Measurements from ENCODE around the gene ACSF2.
"Not testable (repeated sequence)": the region's sequence is repeated elsewhere in the genome, so short reads cannot be mapped to it uniquely, and the experiment has no call there.

Gene ACSF2

DNA sequence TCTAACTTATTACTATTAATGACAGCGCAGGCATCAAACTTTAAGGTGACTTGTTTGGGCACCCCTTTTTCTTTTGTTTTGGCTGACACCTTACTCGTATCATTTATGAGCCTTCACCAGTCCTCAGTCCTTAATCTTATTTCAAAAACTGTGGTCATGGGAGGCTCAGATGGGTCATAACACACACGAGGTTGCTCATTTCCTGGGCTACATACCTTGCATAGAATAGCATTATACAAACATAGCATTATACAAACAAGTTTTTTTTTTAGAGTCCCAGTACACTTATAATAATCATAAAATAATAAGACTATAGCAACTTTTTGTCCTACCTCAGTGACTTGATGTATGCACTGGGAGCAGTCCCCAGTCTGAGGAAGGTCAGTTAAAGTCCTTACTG lies 11.2 kb upstream of the ACSF2 start:
- H3K4me3 ChIP-seq (ENCODE audit: low read length): no peak overlapping the region
- no peak for DNase-seq (ENCODE audit: low read depth)
- peaks cover under 1% of the 10 kb centered on the region for H3K4me1 ChIP-seq (ENCODE audit: control insufficient read depth, insufficient read depth, low read length)
- no peaks in the 10 kb centered on the region for H3K27me3 ChIP-seq (replicated peaks; ENCODE audit: control insufficient read depth, insufficient read depth, low read length)
- no peaks in the 10 kb centered on the region for H3K36me3 ChIP-seq (ENCODE audit: control insufficient read depth, insufficient read depth, low read length, severe bottlenecking)
- H3K9me3 ChIP-seq (ENCODE audit: control insufficient read depth, low read length): no peaks in the 10 kb centered on the region
- no peak overlapping the region for H3K9ac ChIP-seq (ENCODE audit: low read length)

GRCh38 chr17:50419577-50419976 lies 6.4 kb upstream of the ACSF2 start:
- H3K4me3 ChIP-seq (ENCODE audit: low read length); H3K9ac ChIP-seq (ENCODE audit: low read length); DNase-seq (ENCODE audit: low read depth); H3K9me3 ChIP-seq (ENCODE audit: control insufficient read depth, low read length); H3K27me3 ChIP-seq (replicated peaks; ENCODE audit: control insufficient read depth, insufficient read depth, low read length); H3K36me3 ChIP-seq (ENCODE audit: control insufficient read depth, insufficient read depth, low read length, severe bottlenecking): not testable (repeated sequence)
- peaks cover 40% of the 10 kb centered on the region for H3K4me1 ChIP-seq (ENCODE audit: control insufficient read depth, insufficient read depth, low read length)

DNA sequence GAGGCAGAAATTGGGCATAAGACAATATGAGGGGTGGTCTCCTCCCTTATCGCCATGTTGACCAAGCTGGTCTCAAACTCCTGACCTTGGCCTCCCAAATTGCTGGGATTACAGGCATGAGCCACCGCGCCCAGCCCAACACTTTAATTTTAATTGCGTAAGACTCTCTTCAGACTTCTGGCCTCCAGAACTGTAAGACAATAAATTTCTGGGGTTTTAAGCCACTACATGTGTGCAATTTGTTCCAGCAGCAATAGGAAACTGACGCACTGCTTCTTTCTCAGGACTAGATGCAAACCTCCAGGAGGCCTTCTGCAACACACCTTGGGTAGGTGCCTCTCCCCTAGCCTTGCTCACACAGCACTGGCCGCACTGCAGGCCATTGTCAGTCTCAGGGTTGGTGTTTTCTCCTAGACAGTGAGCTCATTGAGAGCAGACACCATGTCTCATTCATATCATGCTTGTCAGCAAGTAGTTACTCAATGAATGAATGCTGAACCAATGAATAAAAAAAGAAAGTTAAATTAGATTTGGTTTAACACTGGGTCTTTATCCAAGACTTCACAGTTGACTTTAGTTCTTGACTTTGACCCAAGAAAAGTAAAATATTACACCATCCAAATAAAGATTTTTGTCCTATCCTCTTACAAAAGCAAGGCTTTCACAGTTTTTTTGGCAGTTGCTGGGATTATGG lies 5.5 kb upstream of the ACSF2 start:
- Histone ChIP-seq H3K4me3 (ENCODE audit: low read length) (peak overlapping the region; percentile 80), H3K9me3 (ENCODE audit: control insufficient read depth, low read length) (no peaks in the 10 kb centered on the region), H3K36me3 (ENCODE audit: control insufficient read depth, insufficient read depth, low read length, severe bottlenecking) (no peaks in the 10 kb centered on the region), H3K27me3 (replicated peaks; ENCODE audit: control insufficient read depth, insufficient read depth, low read length) (no peaks in the 10 kb centered on the region), H3K9ac (ENCODE audit: low read length) (peak overlapping the region; percentile 7), H3K4me1 (ENCODE audit: control insufficient read depth, insufficient read depth, low read length) (peaks cover 50% of the 10 kb centered on the region)
- DNase-seq (ENCODE audit: low read depth): peak; percentile 36

DNA sequence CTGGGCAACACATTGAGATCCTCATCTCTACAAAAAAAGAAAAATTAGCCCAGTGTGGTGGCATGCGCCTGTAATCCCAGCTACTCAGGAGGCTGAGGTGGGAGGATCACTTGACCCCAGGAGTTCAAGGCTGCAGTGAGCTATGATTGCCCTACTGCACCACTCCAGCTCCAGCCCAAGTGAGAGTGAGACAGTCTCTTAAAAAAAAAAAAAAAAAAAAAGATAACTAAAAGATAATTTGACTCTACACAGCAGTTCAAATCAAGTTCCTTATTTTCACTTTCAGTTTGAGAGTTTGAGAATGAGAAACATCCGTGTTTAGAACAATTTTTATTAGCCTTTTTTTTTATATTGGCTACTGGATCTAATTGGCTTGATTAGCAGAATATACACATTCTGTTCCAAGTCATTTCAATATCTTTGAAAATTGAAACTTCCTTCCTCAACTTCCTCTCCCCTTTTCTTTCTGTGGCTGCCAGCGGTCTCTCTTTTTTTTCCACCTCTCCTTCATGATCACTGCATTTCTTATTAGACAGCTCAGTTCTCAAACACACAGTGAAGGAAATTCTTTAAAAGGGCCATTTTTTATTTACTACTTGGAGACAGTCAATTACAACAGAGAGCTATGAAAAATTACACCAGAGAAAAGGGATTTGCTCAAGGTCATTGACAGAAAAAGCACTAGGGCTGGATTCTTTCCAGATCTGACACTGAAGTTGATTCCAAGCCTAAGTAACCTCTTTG lies 4.5 kb upstream of the ACSF2 start:
- Histone ChIP-seq H3K4me3 (ENCODE audit: low read length) (peak overlapping the region; percentile 80), H3K27me3 (replicated peaks; ENCODE audit: control insufficient read depth, insufficient read depth, low read length) (no peaks in the 10 kb centered on the region), H3K36me3 (ENCODE audit: control insufficient read depth, insufficient read depth, low read length, severe bottlenecking) (no peaks in the 10 kb centered on the region), H3K9ac (ENCODE audit: low read length) (peak overlapping the region; percentile 57), H3K9me3 (ENCODE audit: control insufficient read depth, low read length) (no peaks in the 10 kb centered on the region), H3K4me1 (ENCODE audit: control insufficient read depth, insufficient read depth, low read length) (peaks cover 52% of the 10 kb centered on the region)
- DNase-seq (ENCODE audit: low read depth): peak; percentile 27

DNA sequence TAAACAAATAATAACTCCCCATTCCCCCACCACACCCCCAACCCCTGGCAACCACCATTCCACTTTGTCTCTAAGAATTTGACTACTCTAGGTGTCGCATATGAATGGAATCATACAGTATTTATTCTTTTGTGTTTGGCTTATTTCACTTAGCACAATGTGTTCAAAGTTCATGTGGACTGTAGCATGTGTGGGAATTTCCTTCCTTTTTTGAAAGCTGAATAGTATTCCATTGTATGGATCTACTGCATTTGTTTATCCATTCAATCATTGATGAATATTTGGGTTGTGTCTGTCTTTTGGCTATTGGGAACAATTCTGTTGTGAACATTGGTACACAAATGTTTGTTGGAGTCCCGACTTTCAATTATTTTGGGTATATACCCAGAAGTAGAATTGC lies 3.3 kb upstream of the ACSF2 start:
- DNase-seq (ENCODE audit: low read depth): no peak
- Histone ChIP-seq H3K4me1 (ENCODE audit: control insufficient read depth, insufficient read depth, low read length) (peaks cover 63% of the 10 kb centered on the region), H3K36me3 (ENCODE audit: control insufficient read depth, insufficient read depth, low read length, severe bottlenecking) (peaks cover under 1% of the 10 kb centered on the region), H3K9me3 (ENCODE audit: control insufficient read depth, low read length) (no peaks in the 10 kb centered on the region), H3K9ac (ENCODE audit: low read length) (no peak overlapping the region), H3K27me3 (replicated peaks; ENCODE audit: control insufficient read depth, insufficient read depth, low read length) (no peaks in the 10 kb centered on the region), H3K4me3 (ENCODE audit: low read length) (no peak overlapping the region)

- no peak overlapping the region for H3K9ac ChIP-seq (ENCODE audit: low read length)
- H3K4me1 ChIP-seq (ENCODE audit: control insufficient read depth, insufficient read depth, low read length): peaks cover 68% of the 10 kb centered on the region
- H3K9me3 ChIP-seq (ENCODE audit: control insufficient read depth, low read length): no peaks in the 10 kb centered on the region
- no peak overlapping the region for H3K4me3 ChIP-seq (ENCODE audit: low read length)
- DNase-seq (ENCODE audit: low read depth): peak; percentile 41
- H3K36me3 ChIP-seq (ENCODE audit: control insufficient read depth, insufficient read depth, low read length, severe bottlenecking): peaks cover 3% of the 10 kb centered on the region
- no peaks in the 10 kb centered on the region for H3K27me3 ChIP-seq (replicated peaks; ENCODE audit: control insufficient read depth, insufficient read depth, low read length)
Observed at GRCh38 chr17:50423553-50424159, 2.4 kb upstream of the ACSF2 start.

- Histone ChIP-seq H3K4me3 (ENCODE audit: low read length) (peak overlapping the region; percentile 80), H3K9ac (ENCODE audit: low read length) (peak overlapping the region; percentile 87)
Observed at GRCh38 chr17:50424246-50424995, 1.6 kb upstream of the ACSF2 start.

GRCh38 chr17:50424996-50425681 lies 879 bp upstream of the ACSF2 start:
- peaks cover 6% of the 10 kb centered on the region for H3K36me3 ChIP-seq (ENCODE audit: control insufficient read depth, insufficient read depth, low read length, severe bottlenecking)
- H3K4me3 ChIP-seq (ENCODE audit: low read length): peak overlapping the region; percentile 80
- H3K27me3 ChIP-seq (replicated peaks; ENCODE audit: control insufficient read depth, insufficient read depth, low read length): no peaks in the 10 kb centered on the region
- no peak for DNase-seq (ENCODE audit: low read depth)
- peak overlapping the region; percentile 87 for H3K9ac ChIP-seq (ENCODE audit: low read length)
- peaks cover 67% of the 10 kb centered on the region for H3K4me1 ChIP-seq (ENCODE audit: control insufficient read depth, insufficient read depth, low read length)
- no peaks in the 10 kb centered on the region for H3K9me3 ChIP-seq (ENCODE audit: control insufficient read depth, low read length)

More at GRCh38 chr17:50424246-50424995, 1.6 kb upstream of the ACSF2 start:
- Histone ChIP-seq H3K27me3 (replicated peaks; ENCODE audit: control insufficient read depth, insufficient read depth, low read length) (no peaks in the 10 kb centered on the region), H3K9me3 (ENCODE audit: control insufficient read depth, low read length) (no peaks in the 10 kb centered on the region), H3K36me3 (ENCODE audit: control insufficient read depth, insufficient read depth, low read length, severe bottlenecking) (peaks cover 6% of the 10 kb centered on the region), H3K4me1 (ENCODE audit: control insufficient read depth, insufficient read depth, low read length) (peaks cover 71% of the 10 kb centered on the region)
- DNase-seq (ENCODE audit: low read depth): no peak

DNA sequence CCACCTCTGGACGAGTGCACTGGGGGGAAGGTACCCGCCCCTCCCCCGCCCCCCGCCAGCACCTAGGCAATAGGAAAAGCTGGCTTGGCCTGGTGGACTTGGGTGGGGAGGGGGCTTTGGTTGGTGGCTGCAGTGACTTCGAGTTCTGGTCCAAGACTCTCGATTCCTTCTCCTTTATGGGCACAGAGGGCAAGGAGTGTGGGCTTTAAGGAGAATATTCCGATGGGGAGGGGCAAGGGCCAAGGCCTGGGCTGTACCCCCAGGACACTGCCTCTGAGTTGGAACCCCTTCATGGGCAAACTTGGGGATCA lies 409 bp downstream of the ACSF2 start:
- Histone ChIP-seq H3K9ac (ENCODE audit: low read length) (peak overlapping the region; percentile 94), H3K9me3 (ENCODE audit: control insufficient read depth, low read length) (no peaks in the 10 kb centered on the region), H3K36me3 (ENCODE audit: control insufficient read depth, insufficient read depth, low read length, severe bottlenecking) (peaks cover 15% of the 10 kb centered on the region), H3K27me3 (replicated peaks; ENCODE audit: control insufficient read depth, insufficient read depth, low read length) (no peaks in the 10 kb centered on the region), H3K4me1 (ENCODE audit: control insufficient read depth, insufficient read depth, low read length) (peaks cover 64% of the 10 kb centered on the region), H3K4me3 (ENCODE audit: low read length) (peak overlapping the region; percentile 94)
- DNase-seq (ENCODE audit: low read depth): no peak

- Histone ChIP-seq H3K9ac (ENCODE audit: low read length) (peak overlapping the region; percentile 94), H3K4me3 (ENCODE audit: low read length) (peak overlapping the region; percentile 94), H3K9me3 (ENCODE audit: control insufficient read depth, low read length) (no peaks in the 10 kb centered on the region), H3K27me3 (replicated peaks; ENCODE audit: control insufficient read depth, insufficient read depth, low read length) (no peaks in the 10 kb centered on the region), H3K4me1 (ENCODE audit: control insufficient read depth, insufficient read depth, low read length) (peaks cover 59% of the 10 kb centered on the region), H3K36me3 (ENCODE audit: control insufficient read depth, insufficient read depth, low read length, severe bottlenecking) (peaks cover 17% of the 10 kb centered on the region)
- peak; percentile 60 for DNase-seq (ENCODE audit: low read depth)
Observed at GRCh38 chr17:50426814-50427787, 1.1 kb downstream of the ACSF2 start.
